ENCODE measurements around the gene SLC9B1.
"Not testable (repeated sequence)": the region's sequence is repeated elsewhere in the genome, so short reads cannot be mapped to it uniquely, and the experiment has no call there.

SLC9B1 gene

GRCh38 chr4:102867278-102868152 is 152.0 kb downstream of the SLC9B1 start:
- Histone ChIP-seq H3K9ac (ENCODE audit: low read depth in 1 of 2, low read length in 2 of 2) (peak overlapping the region; percentile 93 to 96), H3K36me3 (ENCODE audit: control insufficient read depth in 1 of 2, insufficient read depth in 2 of 2, low read length in 2 of 2) (no peaks in the 10 kb centered on the region), H3K27ac (ENCODE audit: low read depth, low read length) (no peak overlapping the region), H3K4me3 (ENCODE audit: low read depth in 1 of 2, low read length in 2 of 2) (peak overlapping the region; percentile 88 to 94), H3K27me3 (ENCODE audit: control insufficient read depth in 1 of 2, insufficient read depth in 2 of 2, low read length in 2 of 2) (no peaks in the 10 kb centered on the region), H3K9me3 (ENCODE audit: control insufficient read depth in 1 of 2, low read length in 2 of 2) (no peaks in the 10 kb centered on the region), H3K4me1 (ENCODE audit: control insufficient read depth in 1 of 2, insufficient read depth in 2 of 2, low read length in 2 of 2) (peaks cover 0 to 30% of the 10 kb centered on the region in 2 donors)

- H3K4me1 ChIP-seq (ENCODE audit: control insufficient read depth in 1 of 2, insufficient read depth in 2 of 2, low read length in 2 of 2), result peaks cover 4 to 17% of the 10 kb centered on the region in 2 donors
- not testable (repeated sequence) for H3K9ac ChIP-seq (ENCODE audit: low read depth in 1 of 2, low read length in 2 of 2); H3K27me3 ChIP-seq (ENCODE audit: control insufficient read depth in 1 of 2, insufficient read depth in 2 of 2, low read length in 2 of 2); H3K4me3 ChIP-seq (ENCODE audit: low read depth in 1 of 2, low read length in 2 of 2); H3K36me3 ChIP-seq (ENCODE audit: control insufficient read depth in 1 of 2, insufficient read depth in 2 of 2, low read length in 2 of 2); H3K9me3 ChIP-seq (ENCODE audit: control insufficient read depth in 1 of 2, low read length in 2 of 2); H3K27ac ChIP-seq (ENCODE audit: low read depth, low read length)
These were observed 154.2 kb downstream of the SLC9B1 start for GRCh38 chr4:102865327-102865726.

GRCh38 chr4:102862747-102863146 is 156.8 kb downstream of the SLC9B1 start:
- no peaks in the 10 kb centered on the region for H3K27me3 ChIP-seq (ENCODE audit: control insufficient read depth in 1 of 2, insufficient read depth in 2 of 2, low read length in 2 of 2)
- H3K4me3 ChIP-seq (ENCODE audit: low read depth in 1 of 2, low read length in 2 of 2), result no peak overlapping the region
- H3K9me3 ChIP-seq (ENCODE audit: control insufficient read depth in 1 of 2, low read length in 2 of 2), result peaks cover 11 to 14% of the 10 kb centered on the region in 2 donors
- peaks cover 4 to 11% of the 10 kb centered on the region in 2 donors for H3K4me1 ChIP-seq (ENCODE audit: control insufficient read depth in 1 of 2, insufficient read depth in 2 of 2, low read length in 2 of 2)
- H3K9ac ChIP-seq (ENCODE audit: low read depth in 1 of 2, low read length in 2 of 2), result no peak overlapping the region
- H3K27ac ChIP-seq (ENCODE audit: low read depth, low read length), result no peak overlapping the region
- no peaks in the 10 kb centered on the region for H3K36me3 ChIP-seq (ENCODE audit: control insufficient read depth in 1 of 2, insufficient read depth in 2 of 2, low read length in 2 of 2)

- H3K9ac ChIP-seq (ENCODE audit: low read depth in 1 of 2, low read length in 2 of 2), result no peak overlapping the region
- no peak overlapping the region for H3K27ac ChIP-seq (ENCODE audit: low read depth, low read length)
- no peaks in the 10 kb centered on the region for H3K27me3 ChIP-seq (ENCODE audit: control insufficient read depth in 1 of 2, insufficient read depth in 2 of 2, low read length in 2 of 2)
- H3K36me3 ChIP-seq (ENCODE audit: control insufficient read depth in 1 of 2, insufficient read depth in 2 of 2, low read length in 2 of 2), result no peaks in the 10 kb centered on the region
- H3K4me1 ChIP-seq (ENCODE audit: control insufficient read depth in 1 of 2, insufficient read depth in 2 of 2, low read length in 2 of 2), result peaks cover 4 to 5% of the 10 kb centered on the region in 2 donors
- peaks cover 11 to 14% of the 10 kb centered on the region in 2 donors for H3K9me3 ChIP-seq (ENCODE audit: control insufficient read depth in 1 of 2, low read length in 2 of 2)
- no peak overlapping the region for H3K4me3 ChIP-seq (ENCODE audit: low read depth in 1 of 2, low read length in 2 of 2)
These were observed 157.5 kb downstream of the SLC9B1 start for GRCh38 chr4:102862016-102862415.

- Histone ChIP-seq H3K9me3 (ENCODE audit: control insufficient read depth in 1 of 2, low read length in 2 of 2) (peaks cover 11 to 14% of the 10 kb centered on the region in 2 donors), H3K27ac (ENCODE audit: low read depth, low read length) (no peak overlapping the region), H3K4me1 (ENCODE audit: control insufficient read depth in 1 of 2, insufficient read depth in 2 of 2, low read length in 2 of 2) (peaks cover 4% of the 10 kb centered on the region in 2 donors), H3K9ac (ENCODE audit: low read depth in 1 of 2, low read length in 2 of 2) (no peak overlapping the region), H3K36me3 (ENCODE audit: control insufficient read depth in 1 of 2, insufficient read depth in 2 of 2, low read length in 2 of 2) (no peaks in the 10 kb centered on the region), H3K27me3 (ENCODE audit: control insufficient read depth in 1 of 2, insufficient read depth in 2 of 2, low read length in 2 of 2) (no peaks in the 10 kb centered on the region), H3K4me3 (ENCODE audit: low read depth in 1 of 2, low read length in 2 of 2) (no peak overlapping the region)
These were observed 158.7 kb downstream of the SLC9B1 start for GRCh38 chr4:102860611-102861324.

- no peak overlapping the region for H3K9ac ChIP-seq (ENCODE audit: low read depth in 1 of 2, low read length in 2 of 2)
- H3K27ac ChIP-seq (ENCODE audit: low read depth, low read length), result no peak overlapping the region
- H3K9me3 ChIP-seq (ENCODE audit: control insufficient read depth in 1 of 2, low read length in 2 of 2), result peaks cover 11 to 14% of the 10 kb centered on the region in 2 donors
- no peaks in the 10 kb centered on the region for H3K27me3 ChIP-seq (ENCODE audit: control insufficient read depth in 1 of 2, insufficient read depth in 2 of 2, low read length in 2 of 2)
- H3K4me3 ChIP-seq (ENCODE audit: low read depth in 1 of 2, low read length in 2 of 2), result no peak overlapping the region
- no peaks in the 10 kb centered on the region for H3K36me3 ChIP-seq (ENCODE audit: control insufficient read depth in 1 of 2, insufficient read depth in 2 of 2, low read length in 2 of 2)
- peaks cover 0 to 4% of the 10 kb centered on the region in 2 donors for H3K4me1 ChIP-seq (ENCODE audit: control insufficient read depth in 1 of 2, insufficient read depth in 2 of 2, low read length in 2 of 2)
These were observed 160.6 kb downstream of the SLC9B1 start for GRCh38 chr4:102858828-102859464.
